ENCODE measurements around the gene VPS25. TPM values are rescaled to one million over a fixed set of nuclear protein-coding genes. Genes with fewer than 3 reads are reported as not detected.

The VPS25 gene
- total and polyA plus RNA-seq, 11 donors = 32.7 to 88.4 (median 37.9) TPM

GRCh38 chr17:42803074-42803883 is 30.0 kb downstream of the VPS25 start:
- intact Hi-C loops (cut with DNase I) = no loop called here
- 54 to 77% (median 65%) methylated on average over 2 of the region's 2 CpGs for WGBS, 4 donors
- Histone ChIP-seq H3K36me3 (no peaks in the 10 kb centered on the region), H3K4me1 (peaks cover 0 to 6% (median 4%) of the 10 kb centered on the region in 12 donors), H3K27me3 (no peaks in the 10 kb centered on the region), H3K9me3 (no peaks in the 10 kb centered on the region), H3K27ac (no peak overlapping the region), H3K4me3 (no peak overlapping the region)
- DNase-seq = no peak
- ATAC-seq = no peak
- no peak for TF ChIP-seq CTCF (IDR thresholded peaks at IDR 0.05)
- no peak for TF ChIP-seq POLR2A (IDR thresholded peaks at IDR 0.05)

- intact Hi-C loops (cut with DNase I) = no loop called here
- no peak for ATAC-seq
- no peak overlapping the region for H3K27ac ChIP-seq
- no peak for DNase-seq
- H3K9me3 ChIP-seq = no peaks in the 10 kb centered on the region
- no peak overlapping the region for H3K4me3 ChIP-seq
- no peaks in the 10 kb centered on the region for H3K27me3 ChIP-seq
- no peaks in the 10 kb centered on the region for H3K4me1 ChIP-seq
- WGBS, 4 donors = 97 to 100% (median 98%) methylated on average over 1 of the region's 1 CpG
- H3K36me3 ChIP-seq = peaks cover 0 to 14% (median 9%) of the 10 kb centered on the region in 9 donors
- TF ChIP-seq POLR2A (IDR thresholded peaks at IDR 0.05) (no peak), CTCF (IDR thresholded peaks at IDR 0.05) (no peak)
These were observed 31.7 kb downstream of the VPS25 start for GRCh38 chr17:42804918-42805367.

GRCh38 chr17:42806249-42806648 is 33.0 kb downstream of the VPS25 start:
- Histone ChIP-seq H3K27me3 (no peaks in the 10 kb centered on the region), H3K4me1 (no peaks in the 10 kb centered on the region), H3K36me3 (peaks cover 0 to 27% (median 22%) of the 10 kb centered on the region in 9 donors), H3K4me3 (no peak overlapping the region), H3K9me3 (no peaks in the 10 kb centered on the region), H3K27ac (no peak overlapping the region)
- ATAC-seq (no peak), DNase-seq (no peak)
- intact Hi-C loops (cut with DNase I) = no loop called here
- 67 to 100% (median 94%) methylated on average over 1 of the region's 1 CpG for WGBS, 4 donors
- TF ChIP-seq CTCF (IDR thresholded peaks at IDR 0.05) (no peak), POLR2A (IDR thresholded peaks at IDR 0.05) (no peak)

- Histone ChIP-seq H3K4me3 (no peak overlapping the region), H3K9me3 (no peaks in the 10 kb centered on the region), H3K4me1 (no peaks in the 10 kb centered on the region), H3K27ac (peak overlapping the region in 1 of 12 donors; percentile 15), H3K36me3 (peaks cover 0 to 56% (median 50%) of the 10 kb centered on the region in 9 donors), H3K27me3 (no peaks in the 10 kb centered on the region)
- TF ChIP-seq CTCF (IDR thresholded peaks at IDR 0.05) (no peak), POLR2A (IDR thresholded peaks at IDR 0.05) (no peak)
- 24 to 52% (median 37%) methylated on average over 3 of the region's 3 CpGs for WGBS, 4 donors
- ATAC-seq (peak in 2 of 4 donors; percentile 55 to 76), DNase-seq (no peak)
- intact Hi-C loops (cut with DNase I) = no loop called here
These were observed 36.0 kb downstream of the VPS25 start for GRCh38 chr17:42809250-42809649.

Measured in heart left ventricle (tissue), 16 donors.